A673 (cell line): ENCODE data around the gene PARP12. TPM values are rescaled to one million over a fixed set of nuclear protein-coding genes. Genes with fewer than 3 reads are reported as not detected.

ENCODE experiments used
- BruUV-seq: library from RNA; stranded (reverse); fragments of 400-500 nt; replicated peaks from 2 replicates; lab custom pipeline; 2021; lab: Mats Ljungman, UMichigan
- CTCF ChIA-PET: fragments of 300-600 bp; sonication (Branson Sonifier 250); formaldehyde crosslinking; loops from one replicate; lab custom pipeline; 2022; ENCODE audit warnings: antibody characterized with exemption; lab: Charles Lee
- POLR2A ChIA-PET: fragments of 300-600 bp; sonication (Branson Sonifier 250); formaldehyde crosslinking; loops from one replicate; lab custom pipeline; 2022; ENCODE audit warnings: antibody characterized with exemption; ENCODE audit not compliant: low non-redundant PET; lab: Charles Lee
- DNase-seq: peaks from one replicate; pipeline ENCODE4 v3.0.0-alpha.2; 2015; ENCODE audit warnings: low spot score
- H3K27ac ChIP-seq: fragments of 200-600 bp; sonication (generic); 2 replicates; pipeline ENCODE4 v1.5.1; 2016; ENCODE audit warnings: mixed run types, low read depth, mild to moderate bottlenecking, mixed read lengths, antibody characterized with exemption, low read length; ENCODE audit not compliant: poor library complexity, severe bottlenecking
- H3K27me3 ChIP-seq: fragments of 200-600 bp; sonication (generic); replicated peaks from 2 replicates; pipeline ENCODE4 v1.6.1; 2017; ENCODE audit warnings: mixed run types, low read depth, mild to moderate bottlenecking, mixed read lengths, antibody characterized with exemption, low read length; ENCODE audit not compliant: insufficient read depth, poor library complexity
- H3K36me3 ChIP-seq: fragments of 200-600 bp; sonication (generic); 2 replicates; pipeline ENCODE4 v1.6.1; 2016; ENCODE audit warnings: mixed run types, mild to moderate bottlenecking, mixed read lengths, antibody characterized with exemption, low read length; ENCODE audit not compliant: insufficient read depth, poor library complexity, severe bottlenecking
- H3K4me1 ChIP-seq: fragments of 200-600 bp; sonication (generic); 2 replicates; pipeline ENCODE4 v1.6.1; 2017; ENCODE audit warnings: mixed run types, mild to moderate bottlenecking, mixed read lengths, antibody characterized with exemption, low read length; ENCODE audit not compliant: insufficient read depth, poor library complexity, severe bottlenecking
- H3K4me3 ChIP-seq: fragments of 200-600 bp; sonication (generic); 2 replicates; pipeline ENCODE4 v1.5.1; 2016; ENCODE audit warnings: low read depth, mixed run types, mild to moderate bottlenecking, mixed read lengths, low read length; ENCODE audit not compliant: poor library complexity, severe bottlenecking
- H3K9me3 ChIP-seq: fragments of 200-600 bp; sonication (generic); 2 replicates; pipeline ENCODE4 v1.6.1; 2016; ENCODE audit warnings: mixed run types, low read depth, mild to moderate bottlenecking, mixed read lengths, antibody characterized with exemption, low read length; ENCODE audit not compliant: poor library complexity, severe bottlenecking
- CTCF ChIP-seq: fragments of 300-800, 200-600 bp; sonication (generic); conservative IDR thresholded peaks from 2 replicates; pipeline ENCODE4 v1.5.1; 2017; ENCODE audit warnings: low read depth, mild to moderate bottlenecking, antibody characterized with exemption, low read length, moderate library complexity, mixed read lengths
- EZH2 ChIP-seq: fragments of 200-600 bp; sonication (generic); IDR thresholded peaks from 2 replicates; pipeline ENCODE4 v1.6.1; 2017; ENCODE audit warnings: borderline replicate concordance, low read depth, mild to moderate bottlenecking, mixed read lengths, antibody characterized with exemption, low read length; ENCODE audit not compliant: poor library complexity, severe bottlenecking
- intact Hi-C: fragments of 100-400 bp; cut with micrococcal nuclease; formaldehyde crosslinking; loops from one replicate; pipeline ENCODE4 v1.10.0; 2022; ENCODE audit not compliant: unreplicated experiment
- total RNA-seq: library from RNA; stranded (reverse); gene quantifications from 2 replicates; pipeline ENCODE4 v1.2.3, GENCODE V29; 2021

The PARP12 gene
- total RNA-seq, 1 experiment from 2014 or later: 17.8 TPM

- no peak for TF ChIP-seq EZH2
- no peak for TF ChIP-seq CTCF
- intact Hi-C loops: loop anchor here (10.0 kb wide), 1 partner anchor 315 kb away; no protein-coding TSS in a partner anchor
- ChIA-PET POLR2A (no interaction called here), CTCF (no interaction called here)
- no peak overlapping the region for H3K4me3 ChIP-seq
- no peak for DNase-seq
- H3K27ac ChIP-seq: no peak overlapping the region
- BruUV-seq: no TSS peak
- no peaks in the 10 kb centered on the region for H3K36me3 ChIP-seq
- H3K4me1 ChIP-seq: peaks cover 6% of the 10 kb centered on the region
- no peaks in the 10 kb centered on the region for H3K27me3 ChIP-seq
- no peaks in the 10 kb centered on the region for H3K9me3 ChIP-seq
Observed at GRCh38 chr7:140009735-140010134, 53.0 kb downstream of the PARP12 start.

GRCh38 chr7:140008755-140009610 is 53.8 kb downstream of the PARP12 start:
- no TSS peak for BruUV-seq
- H3K9me3 ChIP-seq: no peaks in the 10 kb centered on the region
- no peak overlapping the region for H3K27ac ChIP-seq
- POLR2A ChIA-PET: no interaction called here
- DNase-seq: no peak
- no peak overlapping the region for H3K4me3 ChIP-seq
- peaks cover 6% of the 10 kb centered on the region for H3K4me1 ChIP-seq
- H3K27me3 ChIP-seq: no peaks in the 10 kb centered on the region
- CTCF ChIA-PET: no interaction called here
- TF ChIP-seq EZH2 (no peak), CTCF (no peak)
- intact Hi-C loops: loop anchor here (10.0 kb wide), 1 partner anchor 316 kb away; no protein-coding TSS in a partner anchor
- no peaks in the 10 kb centered on the region for H3K36me3 ChIP-seq

GRCh38 chr7:140007051-140007690 is 55.6 kb downstream of the PARP12 start:
- Histone ChIP-seq H3K4me1 (peaks cover 6% of the 10 kb centered on the region), H3K36me3 (no peaks in the 10 kb centered on the region), H3K9me3 (no peaks in the 10 kb centered on the region), H3K27ac (no peak overlapping the region), H3K27me3 (no peaks in the 10 kb centered on the region), H3K4me3 (no peak overlapping the region)
- TF ChIP-seq EZH2 (no peak), CTCF (no peak)
- DNase-seq: no peak
- intact Hi-C loops: loop anchor here (10.0 kb wide), 1 partner anchor 318 kb away; no protein-coding TSS in a partner anchor
- no TSS peak for BruUV-seq
- CTCF ChIA-PET: no interaction called here
- POLR2A ChIA-PET: no interaction called here
